Skeletal muscle cell (primary cell): ENCODE data around the gene PDE4D.

Experiments used
- DNase-seq: peaks from one replicate; pipeline ENCODE4 v3.0.0-alpha.2; 2010; ENCODE audit warnings: low read depth
- H3K4me3 ChIP-seq: 2 replicates; pipeline ENCODE4 v1.5.1; 2011; ENCODE audit warnings: low read depth, mild to moderate bottlenecking, control low read depth, low read length, moderate library complexity

Gene PDE4D

DNA sequence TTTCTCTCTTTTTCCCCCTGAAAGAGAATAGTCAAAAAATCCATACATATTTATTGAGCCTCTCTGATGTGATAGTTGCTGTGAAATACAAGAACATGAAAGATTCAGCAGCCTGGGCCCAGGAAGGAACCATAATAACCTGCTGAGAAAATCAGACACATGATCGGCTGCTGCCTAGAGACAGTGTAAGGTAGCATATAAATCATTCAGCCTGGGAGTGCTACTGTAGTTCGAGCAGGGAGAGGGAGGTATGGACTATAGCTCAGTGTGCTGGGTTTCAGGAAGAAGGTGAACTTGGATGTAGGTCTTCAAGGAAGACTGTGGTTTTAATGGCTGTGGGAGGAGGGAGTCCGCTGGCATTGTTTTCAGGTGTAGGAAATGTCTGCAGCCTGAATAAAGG lies 841.6 kb downstream of the PDE4D start:
- no peak overlapping the region for H3K4me3 ChIP-seq
- no peak for DNase-seq

DNA sequence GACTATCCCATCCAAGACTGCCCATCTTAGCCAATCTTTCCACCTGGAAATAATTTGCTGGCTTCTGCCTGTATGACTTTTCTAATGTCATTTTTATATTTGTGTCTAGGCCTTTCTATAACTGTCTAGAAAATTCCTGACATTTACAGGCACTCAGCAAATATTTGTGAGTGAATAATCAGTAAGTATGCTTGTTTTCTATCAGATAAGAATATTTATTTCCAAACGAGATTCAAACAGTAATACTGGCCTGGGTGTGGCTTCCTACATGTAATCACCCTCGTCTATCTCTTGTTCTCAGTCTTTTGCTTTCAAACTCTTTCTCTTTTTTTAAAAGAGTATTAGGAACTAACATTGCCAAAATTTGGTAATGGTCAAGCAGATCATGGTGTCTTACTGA lies 844.4 kb downstream of the PDE4D start:
- no peak for DNase-seq
- H3K4me3 ChIP-seq = no peak overlapping the region

DNA sequence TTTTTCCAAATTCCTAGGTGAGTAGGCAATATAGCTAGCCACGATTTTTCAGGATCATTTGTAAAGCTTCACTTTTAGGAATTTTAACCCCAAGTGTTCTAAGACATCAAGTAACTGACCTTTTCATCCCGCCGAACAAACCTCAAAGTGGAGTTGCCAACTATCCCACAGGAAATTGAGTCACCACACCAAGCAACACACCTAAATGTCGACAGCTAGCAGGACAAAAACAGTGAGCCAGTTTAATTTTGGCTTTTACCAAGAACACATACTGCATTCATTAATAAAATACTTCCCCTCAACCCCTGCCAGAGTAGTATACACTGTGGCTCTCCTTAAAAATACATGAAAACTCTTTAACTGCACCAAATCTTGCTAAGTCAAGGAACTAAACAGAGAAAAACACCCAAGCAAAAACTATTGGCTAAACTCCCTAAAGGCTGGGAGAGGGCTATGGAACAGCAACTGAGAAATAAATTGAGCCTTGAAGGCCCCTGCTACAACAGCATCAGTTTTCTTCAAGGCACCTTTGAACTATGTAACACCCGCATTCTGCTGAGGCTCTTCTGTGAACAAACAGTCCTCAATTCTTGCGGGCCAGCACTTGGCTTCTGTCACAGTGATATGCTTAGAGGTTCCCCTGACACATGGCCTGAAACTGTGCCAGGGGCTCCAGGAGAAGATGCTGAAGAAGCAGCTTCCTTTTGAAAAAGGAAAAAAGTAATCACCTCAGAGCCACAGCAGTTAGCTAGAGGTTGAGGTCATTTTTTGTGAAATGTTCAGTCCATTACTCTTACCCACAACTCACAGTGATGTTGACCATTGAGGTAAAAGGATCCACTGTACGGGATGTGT lies 851.1 kb downstream of the PDE4D start:
- DNase-seq = peak; percentile 75
- H3K4me3 ChIP-seq = no peak overlapping the region

DNA sequence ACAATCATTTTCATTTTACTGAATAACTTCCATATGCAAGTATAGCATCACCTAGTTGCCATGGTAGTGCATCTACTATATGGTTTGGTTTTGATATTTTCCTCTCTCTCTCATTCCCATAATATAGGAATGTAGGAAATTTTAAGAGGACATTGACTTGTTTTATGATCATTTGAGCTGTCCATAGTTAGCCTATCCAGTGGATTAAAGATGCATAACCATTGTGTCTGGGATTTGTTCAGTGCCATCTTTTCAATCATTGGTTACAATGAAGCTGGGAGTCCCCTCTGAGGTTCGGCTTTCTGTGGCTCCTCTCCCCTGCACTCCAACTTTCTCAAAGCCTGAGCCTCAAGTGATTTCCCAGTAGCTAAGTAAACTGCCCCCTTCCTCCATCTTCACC lies 852.2 kb downstream of the PDE4D start:
- no peak for DNase-seq
- no peak overlapping the region for H3K4me3 ChIP-seq

DNA sequence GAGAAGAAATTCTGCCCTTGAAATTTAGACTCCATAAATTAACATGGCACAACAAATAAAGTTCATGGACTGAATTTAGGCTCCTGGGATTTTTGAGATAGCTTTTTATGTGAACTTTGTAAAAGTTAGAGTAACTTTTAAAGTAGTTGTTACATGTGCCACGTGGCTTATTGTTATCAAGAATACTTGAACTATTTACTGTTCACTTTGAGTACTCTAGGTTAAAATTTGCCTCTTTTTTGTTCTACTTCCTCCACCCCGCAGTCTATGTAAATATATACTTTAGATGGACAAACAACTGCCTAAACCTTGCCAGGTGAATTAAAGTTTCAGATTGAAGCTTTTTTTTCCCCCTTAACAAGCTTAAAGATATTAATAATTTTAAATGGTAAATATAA lies 852.7 kb downstream of the PDE4D start:
- no peak for DNase-seq
- H3K4me3 ChIP-seq = no peak overlapping the region

DNA sequence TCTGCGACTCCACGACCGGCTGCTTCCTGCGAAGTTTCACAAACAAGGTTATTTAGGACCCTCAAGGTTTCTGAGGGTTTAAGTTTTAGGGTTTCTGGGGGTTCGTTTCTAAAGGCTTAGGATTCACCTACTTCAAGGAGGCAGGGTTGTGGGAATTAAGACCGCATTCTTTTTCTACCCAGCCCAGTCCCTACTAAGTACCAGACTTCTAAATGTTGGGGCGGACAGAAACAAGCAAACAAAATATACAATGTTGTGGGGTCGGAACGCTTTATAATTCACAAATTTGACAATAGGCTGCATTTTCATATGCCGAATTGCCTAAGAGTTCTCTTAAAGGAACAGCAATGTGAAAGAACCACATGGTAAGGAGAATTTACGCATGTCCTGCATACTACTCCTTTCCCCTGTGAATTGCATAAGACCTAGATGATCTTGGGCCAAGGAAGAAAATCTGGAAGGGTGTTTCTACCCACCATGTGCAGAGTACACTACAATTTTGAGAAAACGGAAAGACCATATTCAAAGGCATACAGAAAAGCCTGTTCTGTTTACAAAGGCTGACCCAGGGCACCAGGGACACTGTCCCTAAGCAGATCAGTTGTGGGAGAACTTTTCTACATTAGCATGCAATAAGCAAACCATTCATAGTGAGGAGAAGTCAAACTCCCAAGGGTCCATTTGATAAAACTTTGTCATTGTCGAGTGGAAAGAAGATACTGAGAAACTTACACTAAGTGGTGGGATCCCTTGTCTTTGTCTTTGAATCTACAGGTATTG lies 853.3 kb downstream of the PDE4D start:
- peak; percentile 81 for DNase-seq
- H3K4me3 ChIP-seq = peak overlapping the region; percentile 91

DNA sequence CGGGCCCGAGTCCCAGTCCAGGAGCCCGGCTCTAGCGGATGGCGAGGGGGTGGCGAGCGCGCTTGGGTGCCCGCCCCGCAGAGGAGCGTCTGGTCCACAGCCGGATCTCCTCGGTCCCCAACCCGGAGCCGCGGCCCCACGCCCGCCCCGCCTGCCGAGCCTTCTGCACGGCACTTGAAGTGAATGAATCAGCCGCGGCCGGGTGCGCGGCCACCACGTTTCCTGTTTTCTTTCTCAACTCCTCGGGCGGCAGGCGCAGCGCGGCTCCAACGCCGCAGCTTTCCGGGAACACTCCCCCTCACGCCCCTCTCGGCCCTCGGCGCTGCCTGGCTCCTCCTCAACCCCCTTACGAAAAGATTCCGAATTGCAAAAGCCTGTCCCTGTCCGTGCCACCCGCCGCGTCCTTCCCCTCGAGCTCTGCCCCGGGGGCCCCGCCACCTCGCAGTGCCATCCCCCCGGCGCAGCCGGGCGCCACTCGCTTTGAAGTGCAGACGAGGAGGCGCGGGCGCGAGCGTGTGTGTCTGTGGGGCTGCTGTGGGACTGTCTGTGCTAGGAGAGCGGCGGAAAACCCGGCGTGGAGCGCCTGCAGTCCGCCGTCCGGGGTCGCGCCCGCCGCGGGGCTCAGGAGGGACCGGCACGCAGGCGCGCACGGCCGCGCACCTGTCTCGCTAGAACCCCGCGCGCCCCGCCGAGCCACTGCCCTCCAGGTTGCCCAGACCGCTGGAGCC lies 854.1 kb downstream of the PDE4D start:
- peak overlapping the region; percentile 91 for H3K4me3 ChIP-seq
- peak; percentile 61 for DNase-seq

DNA sequence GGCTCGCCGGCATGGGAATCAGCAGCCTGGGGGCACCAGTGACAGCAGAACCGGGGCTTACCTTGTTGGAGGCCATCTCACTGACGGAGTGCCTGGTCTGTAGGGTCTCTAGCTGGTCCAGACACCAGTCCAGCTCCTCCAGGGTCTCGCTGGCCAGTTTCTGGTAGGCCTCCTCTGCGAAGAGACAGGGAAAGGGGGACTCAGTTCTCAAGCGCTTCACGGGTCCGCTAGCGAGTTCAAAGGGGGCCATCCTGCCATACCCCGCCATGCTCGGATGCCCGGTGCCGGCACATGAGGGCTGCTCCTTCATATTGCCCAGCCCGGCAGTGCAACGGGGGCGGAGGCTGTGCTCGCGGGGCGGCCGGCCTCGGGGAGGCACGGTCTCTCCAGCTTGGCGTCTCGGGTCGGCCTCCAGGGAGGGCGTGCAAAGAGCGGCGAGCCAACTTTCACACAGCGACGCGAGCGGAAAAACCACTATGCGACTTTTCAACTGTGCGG lies 854.7 kb downstream of the PDE4D start:
- peak overlapping the region; percentile 91 for H3K4me3 ChIP-seq
- DNase-seq = no peak

DNA sequence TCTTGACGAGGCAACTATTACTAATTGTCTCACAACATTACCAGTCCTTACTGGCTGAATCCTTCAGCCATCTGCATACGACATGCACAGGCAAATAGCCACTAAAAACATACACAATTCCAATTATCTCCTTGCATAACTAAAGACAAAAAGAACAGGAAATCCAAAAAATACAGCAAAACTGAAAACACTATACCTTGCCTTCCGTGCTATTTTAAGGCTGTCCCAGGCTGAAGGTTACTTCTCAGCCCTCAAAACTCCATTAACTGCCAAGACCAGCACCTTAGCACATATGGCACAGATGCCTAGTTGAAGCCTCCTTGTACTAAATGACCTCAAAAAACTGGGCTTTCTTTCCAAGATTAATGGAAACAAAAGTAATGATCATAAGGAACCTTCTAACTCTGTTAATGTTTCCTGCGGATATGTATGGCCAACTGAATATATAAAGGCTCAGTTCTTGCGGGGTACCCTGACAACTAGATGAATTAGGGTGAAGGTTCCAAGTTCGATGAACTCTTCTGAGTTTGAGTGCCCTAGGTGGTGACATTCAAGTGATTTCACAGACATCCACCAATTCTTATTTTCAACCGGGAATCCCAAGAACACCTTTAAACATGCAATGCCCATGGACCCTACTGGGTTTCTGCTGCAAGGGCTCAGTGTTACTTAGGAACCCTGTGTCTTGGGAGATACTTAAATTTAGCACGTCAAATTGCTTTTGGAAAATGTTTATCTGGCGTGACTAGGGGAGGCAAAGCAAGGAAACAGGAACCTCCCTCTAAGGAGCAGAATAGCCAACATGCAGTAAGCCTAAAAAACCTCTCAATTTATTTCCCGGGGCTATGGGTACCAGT lies 855.4 kb downstream of the PDE4D start:
- peak overlapping the region; percentile 91 for H3K4me3 ChIP-seq
- DNase-seq = no peak

DNA sequence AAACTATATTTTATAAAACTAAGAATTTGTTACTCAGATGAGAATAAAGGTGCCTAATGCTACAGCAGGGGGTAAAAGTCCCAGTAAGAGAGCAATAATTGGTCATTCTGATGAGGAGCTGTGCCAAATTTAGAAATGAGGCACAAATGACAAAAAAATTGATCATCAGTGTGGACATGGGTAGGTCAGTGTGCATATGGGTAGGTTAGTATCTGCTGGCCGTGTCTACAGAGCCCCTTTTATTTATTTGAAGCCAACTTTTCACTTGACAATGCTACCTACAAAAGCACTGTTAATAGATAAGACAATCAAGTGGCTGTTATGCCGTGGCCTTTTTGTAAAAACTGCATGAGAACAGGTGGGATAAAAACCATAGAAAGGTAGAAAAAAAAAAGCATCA lies 856.1 kb downstream of the PDE4D start:
- H3K4me3 ChIP-seq = peak overlapping the region; percentile 91
- no peak for DNase-seq

DNA sequence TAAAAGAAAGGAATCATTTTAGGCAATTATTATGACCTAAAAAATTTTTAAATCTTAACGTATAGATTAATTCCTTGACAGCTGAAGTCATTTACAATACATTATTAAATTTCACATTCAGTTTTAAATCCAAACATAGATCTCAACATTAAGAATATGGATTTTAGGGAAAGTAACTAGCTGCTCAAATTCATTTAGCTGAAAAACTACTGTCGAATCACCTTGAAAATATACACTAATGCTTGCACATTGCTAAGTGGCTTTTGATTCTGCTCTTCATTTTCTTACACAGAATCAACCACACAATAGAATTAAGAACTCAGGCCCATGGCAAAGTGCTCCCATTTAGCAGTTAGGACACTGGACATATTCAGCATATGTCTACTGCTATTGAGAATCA lies 856.5 kb downstream of the PDE4D start:
- peak overlapping the region; percentile 91 for H3K4me3 ChIP-seq

DNA sequence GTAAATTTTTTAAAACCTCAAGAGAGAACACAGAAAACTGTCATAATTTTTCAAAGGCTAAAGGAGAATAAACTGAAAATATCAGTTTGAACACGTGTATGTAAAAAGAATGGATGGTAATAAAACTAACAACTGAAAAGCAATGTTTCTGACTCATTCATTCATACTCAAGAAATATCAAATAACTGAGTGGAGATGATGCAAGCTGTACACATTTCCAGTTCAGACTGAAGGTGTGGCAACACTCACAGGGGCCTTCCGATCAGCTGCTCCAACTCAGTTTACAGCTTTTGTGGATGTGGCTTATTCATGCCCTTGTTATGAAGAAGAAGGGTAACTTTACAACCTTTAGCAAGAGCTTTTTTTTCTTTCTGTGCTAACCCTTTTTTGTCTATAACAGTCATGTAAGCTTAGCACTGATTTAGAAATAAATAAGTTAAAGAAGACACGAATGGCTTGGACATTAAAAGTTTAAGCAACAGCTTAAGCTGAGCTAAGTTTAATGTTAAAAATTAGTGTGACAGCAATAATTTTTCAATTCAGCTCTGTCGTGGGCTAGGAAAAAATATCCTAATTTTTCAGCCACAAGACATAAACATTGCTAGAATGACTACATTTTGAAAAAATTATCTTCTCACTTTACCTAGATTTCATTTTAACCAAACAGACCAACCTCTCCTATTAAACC lies 857.1 kb downstream of the PDE4D start:
- H3K4me3 ChIP-seq = peak overlapping the region; percentile 91
- DNase-seq = peak; percentile 98

More for the DNA sequence above, 856.5 kb downstream of the PDE4D start:
- DNase-seq = no peak

DNA sequence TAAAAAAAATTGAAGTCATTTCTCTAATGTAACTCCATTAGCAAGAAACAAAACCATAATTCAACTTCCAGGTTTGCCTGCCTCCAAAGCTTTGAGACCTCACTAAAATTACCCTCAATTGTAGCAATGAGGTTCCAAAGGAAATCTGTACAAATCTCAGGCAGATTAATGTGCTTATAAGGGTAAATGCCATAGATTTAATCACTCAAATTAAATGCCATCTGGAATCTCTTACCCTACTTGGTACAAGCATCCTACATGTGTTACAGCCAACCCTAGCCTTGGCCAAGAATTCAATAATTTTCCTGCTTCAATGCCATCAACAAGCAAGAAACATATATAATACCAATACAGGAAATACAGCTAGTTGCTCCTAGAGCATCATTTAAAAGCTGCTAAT lies 857.8 kb downstream of the PDE4D start:
- H3K4me3 ChIP-seq = peak overlapping the region; percentile 10
- DNase-seq = no peak

DNA sequence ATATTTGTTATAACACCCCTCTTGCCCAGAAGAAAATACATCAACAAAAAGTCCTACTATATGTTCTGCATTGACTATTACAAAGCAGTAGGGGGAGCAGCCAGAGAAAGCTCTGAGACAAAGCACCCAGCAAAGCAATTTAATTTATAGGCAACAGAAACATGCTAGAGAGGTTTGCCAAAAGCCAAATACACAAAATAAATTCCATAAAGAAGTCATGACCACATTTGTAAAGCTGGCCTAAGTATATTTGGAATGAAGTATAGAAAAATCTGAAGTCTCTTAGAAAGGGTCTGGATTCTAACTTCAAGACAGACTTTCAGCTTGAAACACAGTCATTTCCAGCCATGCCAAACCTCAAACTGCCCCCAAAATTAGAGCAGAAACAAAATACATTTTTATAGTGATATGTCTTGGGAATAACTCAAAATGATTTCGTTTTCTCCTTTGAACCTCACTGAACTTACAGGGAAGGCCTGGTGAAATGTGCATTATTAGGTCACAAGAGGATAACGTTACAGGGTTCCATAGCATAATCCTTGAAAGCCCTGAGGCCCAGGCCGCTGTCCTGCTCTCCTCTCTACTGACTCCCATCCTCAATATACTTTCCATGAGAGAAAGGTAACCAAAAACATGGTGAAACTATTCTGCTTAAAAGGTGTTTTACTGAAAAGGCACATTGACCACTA lies 858.9 kb downstream of the PDE4D start:
- DNase-seq = peak; percentile 60
- H3K4me3 ChIP-seq = peak overlapping the region; percentile 5

DNA sequence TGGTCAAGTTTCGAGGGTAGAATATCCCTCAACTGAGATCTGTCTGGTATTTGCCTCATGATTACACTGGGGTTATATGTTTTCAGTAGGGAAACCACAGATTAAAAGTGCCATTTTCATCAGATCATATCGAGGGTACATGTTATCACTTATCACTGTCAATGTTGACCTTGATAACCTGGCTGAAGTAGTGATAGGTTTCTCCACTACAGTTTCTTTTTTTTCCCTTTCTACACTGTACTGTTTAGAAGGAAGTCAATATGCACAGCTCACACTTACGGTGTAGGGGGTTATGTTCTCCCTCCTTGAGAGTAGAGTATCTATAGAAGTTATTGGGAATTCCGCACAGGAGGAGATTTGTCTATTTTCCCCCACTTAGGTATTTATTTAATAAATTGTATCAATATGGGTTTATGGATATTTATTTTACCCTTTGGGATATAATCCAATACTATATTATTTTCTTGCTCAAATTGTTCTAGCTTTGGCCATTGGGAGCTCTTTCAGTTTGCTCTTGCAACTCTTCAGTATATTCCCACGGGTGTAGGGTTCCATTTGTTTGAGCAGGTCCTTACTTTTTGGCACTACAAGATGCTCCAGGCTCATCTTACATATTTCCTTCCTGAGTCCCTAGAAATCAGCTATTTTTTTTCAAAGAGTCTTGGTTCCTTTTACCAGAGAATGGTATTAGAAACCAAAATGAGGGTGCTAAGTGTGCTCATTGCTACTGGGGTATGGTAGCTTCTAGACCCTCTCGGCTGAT lies 866.2 kb downstream of the PDE4D start:
- H3K4me3 ChIP-seq = no peak overlapping the region
- no peak for DNase-seq

DNA sequence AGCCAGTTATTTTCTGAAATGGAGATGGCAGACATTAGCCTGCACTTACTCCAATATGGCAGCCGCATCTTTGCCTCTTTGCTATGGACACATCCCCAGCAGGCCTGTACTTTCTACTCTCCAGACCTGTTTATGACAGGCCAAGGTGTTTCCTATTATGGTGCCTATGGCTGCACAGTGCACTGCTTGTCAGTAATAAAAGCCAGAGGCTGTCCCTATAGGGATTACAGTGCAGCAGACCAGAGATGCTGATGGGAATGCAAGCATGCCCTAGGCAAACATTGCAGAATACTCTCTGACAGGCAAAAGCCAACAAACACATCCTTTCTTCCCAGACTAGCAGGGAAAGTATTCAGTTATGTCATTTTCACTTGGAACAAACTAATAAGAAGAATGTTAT lies 867.8 kb downstream of the PDE4D start:
- no peak overlapping the region for H3K4me3 ChIP-seq
- no peak for DNase-seq

DNA sequence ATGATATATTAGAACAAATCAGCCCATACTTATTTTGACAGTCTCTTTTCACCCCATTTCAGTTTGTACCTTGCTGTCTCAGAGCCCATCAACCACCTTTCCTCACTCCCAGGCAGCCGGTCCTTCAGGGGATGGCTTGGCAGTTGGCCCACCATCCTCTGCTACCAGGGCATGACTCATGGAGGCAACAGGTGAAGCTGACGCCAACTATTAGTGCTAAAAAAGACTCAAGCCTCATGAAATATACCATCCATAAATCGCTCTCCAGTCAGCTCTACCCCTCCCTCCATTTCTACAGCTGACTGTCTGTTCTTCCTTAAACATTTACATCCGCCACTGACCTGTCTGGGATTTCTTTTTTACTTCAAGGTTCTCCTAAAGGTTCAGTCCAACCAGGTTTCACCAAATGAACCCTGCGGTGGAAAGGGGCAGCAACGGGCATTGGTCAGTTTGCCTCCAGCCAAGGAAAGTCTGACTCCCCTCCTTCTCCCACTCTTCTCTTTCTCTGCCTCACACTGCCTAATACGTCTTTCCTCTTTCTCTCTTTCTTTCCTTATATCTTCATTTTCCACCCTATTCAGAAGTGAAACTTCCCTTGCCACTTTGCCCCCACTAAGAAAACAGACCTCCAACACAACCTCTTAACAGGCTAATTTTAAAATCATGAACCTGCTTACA lies 871.5 kb downstream of the PDE4D start:
- no peak overlapping the region for H3K4me3 ChIP-seq
- no peak for DNase-seq
